HepG2 (cell line): ENCODE results near the gene BAZ1A. TPM values are rescaled to one million over a fixed set of nuclear protein-coding genes. Genes with fewer than 3 reads are reported as not detected.

Experiments used
- SMAD3 ChIP-seq: sonication (generic); formaldehyde crosslinking; IDR thresholded peaks from 2 replicates; pipeline ENCODE4 v1.4.0; 2020; ENCODE audit warnings: missing genetic modification reagents
- ZBTB38 ChIP-seq: sonication (generic); formaldehyde crosslinking; IDR thresholded peaks from 2 replicates; pipeline ENCODE4 v1.5.1; 2020; ENCODE audit warnings: mild to moderate bottlenecking, missing genetic modification reagents
- ZIK1 ChIP-seq: sonication (generic); formaldehyde crosslinking; IDR thresholded peaks from 2 replicates; pipeline ENCODE4 v1.5.0; 2020; ENCODE audit warnings: mild to moderate bottlenecking, low read depth, missing genetic modification reagents, borderline replicate concordance
- ZNF235 ChIP-seq: sonication (generic); formaldehyde crosslinking; IDR thresholded peaks from 2 replicates; pipeline ENCODE4 v1.8.1; 2023; ENCODE audit warnings: mild to moderate bottlenecking, missing genetic modification reagents, borderline replicate concordance
- polyA plus RNA-seq, 8 experiments: library from polyadenylated mRNA; depleted of rRNA in 3 of 8; stranded (reverse) in 7 of 8; unstranded in 1 of 8; fragments of >200 nt; fragmentation: Illumina TruSeq in 4 of 8; extraction: Trizol in 4 of 8; gene quantifications; 2 replicates each; pipeline versions ENCODE4 v1.2.1 to v1.2.3, GENCODE V29; 2011 to 2016; ENCODE audit warnings: low read depth in 4 of 8, missing spikeins in 1 of 8, mixed read lengths in 1 of 8; ENCODE audit not compliant: insufficient read depth in 1 of 8
- total RNA-seq, 5 experiments: library from RNA; depleted of rRNA; stranded (reverse); fragments of >200 nt; fragmentation: Illumina TruSeq; extraction: Trizol; gene quantifications; 2 replicates each; pipeline ENCODE4 v1.2.3, GENCODE V29; 2016; ENCODE audit warnings: low read depth in 1 of 5
- TF ChIP-seq, protein P1 (sequence below): sonication (generic); formaldehyde crosslinking; IDR thresholded peaks from 2 replicates; pipeline ENCODE4 v1.4.0; 2020; ENCODE audit warnings: missing genetic modification reagents
- TF ChIP-seq, protein P2 (sequence below): sonication (generic); formaldehyde crosslinking; conservative IDR thresholded peaks from 2 replicates; pipeline ENCODE4 v1.4.0; 2020; ENCODE audit warnings: mild to moderate bottlenecking, missing genetic modification reagents, moderate library complexity
- TF ChIP-seq, protein P3 (sequence below): sonication (generic); formaldehyde crosslinking; IDR thresholded peaks from 2 replicates; pipeline ENCODE4 v1.5.1; 2020; ENCODE audit warnings: mild to moderate bottlenecking, missing genetic modification reagents, moderate library complexity
- TF ChIP-seq, protein P4 (sequence below), 2 experiments: sonication (generic) in 1 of 2; formaldehyde crosslinking in 1 of 2; IDR thresholded peaks; 2 replicates each; pipeline versions ENCODE4 v1.6.1 to v1.9.0; 2014 to 2022; ENCODE audit warnings: antibody characterized with exemption in 1 of 2, borderline replicate concordance in 1 of 2, inconsistent platforms in 1 of 2, low read depth in 1 of 2, missing genetic modification reagents in 1 of 2
- TF ChIP-seq, protein P5 (sequence below): IDR thresholded peaks from 2 replicates; pipeline ENCODE4 v1.6.1; 2016

The BAZ1A gene
- total and polyA plus RNA-seq, 2 of the 13 experiments (the other 11 are each of a cell fraction or from before 2014, with no cell fraction given) = 20.9 to 56.8 TPM

DNA sequence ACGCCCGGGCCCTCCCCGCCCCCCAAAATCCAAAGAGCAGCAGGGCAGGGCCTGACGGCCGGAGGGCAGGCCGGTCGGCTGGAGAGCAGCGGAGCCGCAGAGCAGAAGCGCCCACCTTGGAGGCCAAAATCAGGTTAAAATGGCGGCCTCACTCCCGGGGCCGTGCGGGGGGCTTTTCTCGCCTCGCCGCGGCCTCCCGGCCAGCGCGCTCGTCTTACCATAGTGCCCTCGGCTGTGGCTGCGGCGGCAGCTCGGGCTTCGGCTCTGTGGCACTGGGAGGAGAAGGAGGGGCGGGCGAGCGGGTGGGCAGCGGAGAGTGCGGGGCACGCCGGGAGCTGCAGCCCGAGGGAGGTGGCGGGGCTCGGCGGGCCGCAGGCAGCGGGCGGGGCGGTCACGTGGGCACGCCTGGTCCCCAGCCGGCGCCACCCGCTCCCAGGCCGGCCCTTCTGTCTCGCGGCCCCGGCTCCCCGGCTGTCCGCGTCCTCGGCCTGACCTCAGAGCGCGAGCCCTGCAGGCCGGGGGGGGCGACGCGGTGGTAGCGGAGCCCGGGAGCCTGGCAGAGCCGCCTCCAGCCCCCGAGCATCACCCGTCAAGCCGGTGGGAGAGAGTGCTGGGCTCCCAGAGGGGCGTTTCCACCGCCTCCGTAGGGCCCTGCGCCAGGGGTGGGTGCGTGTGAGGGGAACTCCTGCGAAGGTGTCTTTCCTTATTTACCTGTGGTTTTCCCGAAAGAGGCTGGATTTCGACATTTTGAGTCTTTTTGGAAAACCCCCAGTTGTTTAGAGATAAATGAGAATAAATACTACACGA is 160.6 kb downstream of the BAZ1A start, which contains the start of gene CFL2 (continued):
- TF ChIP-seq, protein P1, sequence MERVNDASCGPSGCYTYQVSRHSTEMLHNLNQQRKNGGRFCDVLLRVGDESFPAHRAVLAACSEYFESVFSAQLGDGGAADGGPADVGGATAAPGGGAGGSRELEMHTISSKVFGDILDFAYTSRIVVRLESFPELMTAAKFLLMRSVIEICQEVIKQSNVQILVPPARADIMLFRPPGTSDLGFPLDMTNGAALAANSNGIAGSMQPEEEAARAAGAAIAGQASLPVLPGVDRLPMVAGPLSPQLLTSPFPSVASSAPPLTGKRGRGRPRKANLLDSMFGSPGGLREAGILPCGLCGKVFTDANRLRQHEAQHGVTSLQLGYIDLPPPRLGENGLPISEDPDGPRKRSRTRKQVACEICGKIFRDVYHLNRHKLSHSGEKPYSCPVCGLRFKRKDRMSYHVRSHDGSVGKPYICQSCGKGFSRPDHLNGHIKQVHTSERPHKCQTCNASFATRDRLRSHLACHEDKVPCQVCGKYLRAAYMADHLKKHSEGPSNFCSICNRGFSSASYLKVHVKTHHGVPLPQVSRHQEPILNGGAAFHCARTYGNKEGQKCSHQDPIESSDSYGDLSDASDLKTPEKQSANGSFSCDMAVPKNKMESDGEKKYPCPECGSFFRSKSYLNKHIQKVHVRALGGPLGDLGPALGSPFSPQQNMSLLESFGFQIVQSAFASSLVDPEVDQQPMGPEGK = peak; percentile 94
- TF ChIP-seq ZIK1 = peak; percentile 95
- TF ChIP-seq ZBTB38 (CRISPR knock-in tag) = peak; percentile 99
- TF ChIP-seq, protein P2, sequence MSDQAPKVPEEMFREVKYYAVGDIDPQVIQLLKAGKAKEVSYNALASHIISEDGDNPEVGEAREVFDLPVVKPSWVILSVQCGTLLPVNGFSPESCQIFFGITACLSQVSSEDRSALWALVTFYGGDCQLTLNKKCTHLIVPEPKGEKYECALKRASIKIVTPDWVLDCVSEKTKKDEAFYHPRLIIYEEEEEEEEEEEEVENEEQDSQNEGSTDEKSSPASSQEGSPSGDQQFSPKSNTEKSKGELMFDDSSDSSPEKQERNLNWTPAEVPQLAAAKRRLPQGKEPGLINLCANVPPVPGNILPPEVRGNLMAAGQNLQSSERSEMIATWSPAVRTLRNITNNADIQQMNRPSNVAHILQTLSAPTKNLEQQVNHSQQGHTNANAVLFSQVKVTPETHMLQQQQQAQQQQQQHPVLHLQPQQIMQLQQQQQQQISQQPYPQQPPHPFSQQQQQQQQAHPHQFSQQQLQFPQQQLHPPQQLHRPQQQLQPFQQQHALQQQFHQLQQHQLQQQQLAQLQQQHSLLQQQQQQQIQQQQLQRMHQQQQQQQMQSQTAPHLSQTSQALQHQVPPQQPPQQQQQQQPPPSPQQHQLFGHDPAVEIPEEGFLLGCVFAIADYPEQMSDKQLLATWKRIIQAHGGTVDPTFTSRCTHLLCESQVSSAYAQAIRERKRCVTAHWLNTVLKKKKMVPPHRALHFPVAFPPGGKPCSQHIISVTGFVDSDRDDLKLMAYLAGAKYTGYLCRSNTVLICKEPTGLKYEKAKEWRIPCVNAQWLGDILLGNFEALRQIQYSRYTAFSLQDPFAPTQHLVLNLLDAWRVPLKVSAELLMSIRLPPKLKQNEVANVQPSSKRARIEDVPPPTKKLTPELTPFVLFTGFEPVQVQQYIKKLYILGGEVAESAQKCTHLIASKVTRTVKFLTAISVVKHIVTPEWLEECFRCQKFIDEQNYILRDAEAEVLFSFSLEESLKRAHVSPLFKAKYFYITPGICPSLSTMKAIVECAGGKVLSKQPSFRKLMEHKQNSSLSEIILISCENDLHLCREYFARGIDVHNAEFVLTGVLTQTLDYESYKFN (CRISPR knock-in tag) = peak; percentile 68
- TF ChIP-seq, protein P3, sequence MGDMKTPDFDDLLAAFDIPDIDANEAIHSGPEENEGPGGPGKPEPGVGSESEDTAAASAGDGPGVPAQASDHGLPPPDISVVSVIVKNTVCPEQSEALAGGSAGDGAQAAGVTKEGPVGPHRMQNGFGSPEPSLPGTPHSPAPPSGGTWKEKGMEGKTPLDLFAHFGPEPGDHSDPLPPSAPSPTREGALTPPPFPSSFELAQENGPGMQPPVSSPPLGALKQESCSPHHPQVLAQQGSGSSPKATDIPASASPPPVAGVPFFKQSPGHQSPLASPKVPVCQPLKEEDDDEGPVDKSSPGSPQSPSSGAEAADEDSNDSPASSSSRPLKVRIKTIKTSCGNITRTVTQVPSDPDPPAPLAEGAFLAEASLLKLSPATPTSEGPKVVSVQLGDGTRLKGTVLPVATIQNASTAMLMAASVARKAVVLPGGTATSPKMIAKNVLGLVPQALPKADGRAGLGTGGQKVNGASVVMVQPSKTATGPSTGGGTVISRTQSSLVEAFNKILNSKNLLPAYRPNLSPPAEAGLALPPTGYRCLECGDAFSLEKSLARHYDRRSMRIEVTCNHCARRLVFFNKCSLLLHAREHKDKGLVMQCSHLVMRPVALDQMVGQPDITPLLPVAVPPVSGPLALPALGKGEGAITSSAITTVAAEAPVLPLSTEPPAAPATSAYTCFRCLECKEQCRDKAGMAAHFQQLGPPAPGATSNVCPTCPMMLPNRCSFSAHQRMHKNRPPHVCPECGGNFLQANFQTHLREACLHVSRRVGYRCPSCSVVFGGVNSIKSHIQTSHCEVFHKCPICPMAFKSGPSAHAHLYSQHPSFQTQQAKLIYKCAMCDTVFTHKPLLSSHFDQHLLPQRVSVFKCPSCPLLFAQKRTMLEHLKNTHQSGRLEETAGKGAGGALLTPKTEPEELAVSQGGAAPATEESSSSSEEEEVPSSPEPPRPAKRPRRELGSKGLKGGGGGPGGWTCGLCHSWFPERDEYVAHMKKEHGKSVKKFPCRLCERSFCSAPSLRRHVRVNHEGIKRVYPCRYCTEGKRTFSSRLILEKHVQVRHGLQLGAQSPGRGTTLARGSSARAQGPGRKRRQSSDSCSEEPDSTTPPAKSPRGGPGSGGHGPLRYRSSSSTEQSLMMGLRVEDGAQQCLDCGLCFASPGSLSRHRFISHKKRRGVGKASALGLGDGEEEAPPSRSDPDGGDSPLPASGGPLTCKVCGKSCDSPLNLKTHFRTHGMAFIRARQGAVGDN = peak; percentile 97
- TF ChIP-seq ZNF235 = peak; percentile 95
- TF ChIP-seq, protein P4, sequence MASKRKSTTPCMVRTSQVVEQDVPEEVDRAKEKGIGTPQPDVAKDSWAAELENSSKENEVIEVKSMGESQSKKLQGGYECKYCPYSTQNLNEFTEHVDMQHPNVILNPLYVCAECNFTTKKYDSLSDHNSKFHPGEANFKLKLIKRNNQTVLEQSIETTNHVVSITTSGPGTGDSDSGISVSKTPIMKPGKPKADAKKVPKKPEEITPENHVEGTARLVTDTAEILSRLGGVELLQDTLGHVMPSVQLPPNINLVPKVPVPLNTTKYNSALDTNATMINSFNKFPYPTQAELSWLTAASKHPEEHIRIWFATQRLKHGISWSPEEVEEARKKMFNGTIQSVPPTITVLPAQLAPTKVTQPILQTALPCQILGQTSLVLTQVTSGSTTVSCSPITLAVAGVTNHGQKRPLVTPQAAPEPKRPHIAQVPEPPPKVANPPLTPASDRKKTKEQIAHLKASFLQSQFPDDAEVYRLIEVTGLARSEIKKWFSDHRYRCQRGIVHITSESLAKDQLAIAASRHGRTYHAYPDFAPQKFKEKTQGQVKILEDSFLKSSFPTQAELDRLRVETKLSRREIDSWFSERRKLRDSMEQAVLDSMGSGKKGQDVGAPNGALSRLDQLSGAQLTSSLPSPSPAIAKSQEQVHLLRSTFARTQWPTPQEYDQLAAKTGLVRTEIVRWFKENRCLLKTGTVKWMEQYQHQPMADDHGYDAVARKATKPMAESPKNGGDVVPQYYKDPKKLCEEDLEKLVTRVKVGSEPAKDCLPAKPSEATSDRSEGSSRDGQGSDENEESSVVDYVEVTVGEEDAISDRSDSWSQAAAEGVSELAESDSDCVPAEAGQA (IDR thresholded peaks at IDR 0.05; ENCODE audit: low read depth) = peak; percentile 34
- TF ChIP-seq, protein P4 (CRISPR knock-in tag; IDR thresholded peaks at IDR 0.05; ENCODE audit: borderline replicate concordance) = no peak
- TF ChIP-seq, protein P5, sequence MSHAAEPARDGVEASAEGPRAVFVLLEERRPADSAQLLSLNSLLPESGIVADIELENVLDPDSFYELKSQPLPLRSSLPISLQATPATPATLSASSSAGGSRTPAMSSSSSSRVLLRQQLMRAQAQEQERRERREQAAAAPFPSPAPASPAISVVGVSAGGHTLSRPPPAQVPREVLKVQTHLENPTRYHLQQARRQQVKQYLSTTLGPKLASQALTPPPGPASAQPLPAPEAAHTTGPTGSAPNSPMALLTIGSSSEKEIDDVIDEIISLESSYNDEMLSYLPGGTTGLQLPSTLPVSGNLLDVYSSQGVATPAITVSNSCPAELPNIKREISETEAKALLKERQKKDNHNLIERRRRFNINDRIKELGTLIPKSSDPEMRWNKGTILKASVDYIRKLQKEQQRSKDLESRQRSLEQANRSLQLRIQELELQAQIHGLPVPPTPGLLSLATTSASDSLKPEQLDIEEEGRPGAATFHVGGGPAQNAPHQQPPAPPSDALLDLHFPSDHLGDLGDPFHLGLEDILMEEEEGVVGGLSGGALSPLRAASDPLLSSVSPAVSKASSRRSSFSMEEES (CRISPR knock-in tag) = peak; percentile 81
- peak; percentile 65 for TF ChIP-seq SMAD3 (CRISPR knock-in tag)
